IMR-90 (cell line): Measurements from ENCODE around the gene TIFAB.

ENCODE experiments used
- CEBPB ChIP-seq: IDR thresholded peaks from 2 replicates; pipeline ENCODE4 v1.6.1; 2012; ENCODE audit warnings: low read depth, low read length, improper control_type of control experiment
- FOS ChIP-seq: fragments of 150-350 bp; IDR thresholded peaks from 2 replicates; pipeline ENCODE4 v1.6.1; 2016; ENCODE audit warnings: low read depth, low read length
- MAFK ChIP-seq: IDR thresholded peaks from 2 replicates; pipeline ENCODE4 v1.6.1; 2012; ENCODE audit warnings: low read depth, low read length, improper control_type of control experiment
- POLR2A ChIP-seq: IDR thresholded peaks from 2 replicates; pipeline ENCODE4 v1.6.1; 2012; ENCODE audit warnings: mild to moderate bottlenecking, low read depth, low read length
- RAD21 ChIP-seq: IDR thresholded peaks from 2 replicates; pipeline ENCODE4 v1.6.1; 2012; ENCODE audit warnings: low read length, improper control_type of control experiment
- RFX5 ChIP-seq: IDR thresholded peaks from 2 replicates; pipeline ENCODE4 v1.8.0; 2012; ENCODE audit warnings: low read depth, mild to moderate bottlenecking, low read length, moderate library complexity
- SMC3 ChIP-seq: fragments of 150-350 bp; IDR thresholded peaks from 2 replicates; pipeline ENCODE4 v1.6.1; 2016; ENCODE audit warnings: low read depth, mild to moderate bottlenecking, antibody characterized with exemption, low read length, moderate library complexity
- TF ChIP-seq, protein P1 (sequence below): conservative IDR thresholded peaks from 2 replicates; pipeline ENCODE4 v1.5.1; 2012; ENCODE audit warnings: mild to moderate bottlenecking, low read depth, low read length, improper control_type of control experiment
- TF ChIP-seq, protein P2 (sequence below): fragments of 150-350 bp; IDR thresholded peaks from 2 replicates; pipeline ENCODE4 v1.6.1; 2017; ENCODE audit warnings: mild to moderate bottlenecking, antibody characterized with exemption, low read length, low read depth

DNA sequence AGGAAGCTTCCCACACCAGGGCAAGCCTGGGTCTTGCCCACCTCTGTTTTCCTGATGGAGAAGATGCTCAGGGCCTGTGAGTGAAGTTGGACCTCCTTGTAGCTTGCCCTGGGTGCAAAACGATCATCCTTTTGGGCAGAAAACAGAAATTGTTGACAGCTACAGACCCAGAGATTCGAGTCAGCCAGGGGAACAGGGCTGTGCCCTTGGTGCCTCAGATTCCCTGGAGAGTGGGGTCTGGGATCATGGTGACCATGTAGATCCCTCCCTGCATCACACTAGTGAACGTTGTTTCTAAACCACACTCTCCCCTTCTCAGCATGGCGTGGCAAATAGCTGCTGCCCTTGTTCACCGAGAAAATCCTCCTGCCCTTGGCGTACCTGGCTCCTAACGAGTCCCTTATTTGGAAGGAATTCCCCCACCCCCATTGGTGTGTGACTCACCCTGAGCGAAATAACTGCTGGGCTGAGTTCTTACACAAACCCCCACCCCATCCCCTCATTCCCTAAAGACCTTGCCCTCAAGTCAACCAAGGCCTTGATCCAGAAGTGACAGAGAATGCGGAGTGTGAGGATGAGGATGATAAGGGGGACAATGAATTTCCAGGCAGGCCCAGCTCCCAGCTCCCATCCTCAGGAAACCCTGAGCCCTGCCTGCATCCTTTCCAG lies 3.9 kb downstream of the TIFAB start:
- TF ChIP-seq RFX5 (no peak), CEBPB (no peak), SMC3 (no peak), FOS (no peak), POLR2A (no peak), RAD21 (no peak), MAFK (no peak)
- TF ChIP-seq, protein P1, sequence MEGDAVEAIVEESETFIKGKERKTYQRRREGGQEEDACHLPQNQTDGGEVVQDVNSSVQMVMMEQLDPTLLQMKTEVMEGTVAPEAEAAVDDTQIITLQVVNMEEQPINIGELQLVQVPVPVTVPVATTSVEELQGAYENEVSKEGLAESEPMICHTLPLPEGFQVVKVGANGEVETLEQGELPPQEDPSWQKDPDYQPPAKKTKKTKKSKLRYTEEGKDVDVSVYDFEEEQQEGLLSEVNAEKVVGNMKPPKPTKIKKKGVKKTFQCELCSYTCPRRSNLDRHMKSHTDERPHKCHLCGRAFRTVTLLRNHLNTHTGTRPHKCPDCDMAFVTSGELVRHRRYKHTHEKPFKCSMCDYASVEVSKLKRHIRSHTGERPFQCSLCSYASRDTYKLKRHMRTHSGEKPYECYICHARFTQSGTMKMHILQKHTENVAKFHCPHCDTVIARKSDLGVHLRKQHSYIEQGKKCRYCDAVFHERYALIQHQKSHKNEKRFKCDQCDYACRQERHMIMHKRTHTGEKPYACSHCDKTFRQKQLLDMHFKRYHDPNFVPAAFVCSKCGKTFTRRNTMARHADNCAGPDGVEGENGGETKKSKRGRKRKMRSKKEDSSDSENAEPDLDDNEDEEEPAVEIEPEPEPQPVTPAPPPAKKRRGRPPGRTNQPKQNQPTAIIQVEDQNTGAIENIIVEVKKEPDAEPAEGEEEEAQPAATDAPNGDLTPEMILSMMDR: no peak
- TF ChIP-seq, protein P2, sequence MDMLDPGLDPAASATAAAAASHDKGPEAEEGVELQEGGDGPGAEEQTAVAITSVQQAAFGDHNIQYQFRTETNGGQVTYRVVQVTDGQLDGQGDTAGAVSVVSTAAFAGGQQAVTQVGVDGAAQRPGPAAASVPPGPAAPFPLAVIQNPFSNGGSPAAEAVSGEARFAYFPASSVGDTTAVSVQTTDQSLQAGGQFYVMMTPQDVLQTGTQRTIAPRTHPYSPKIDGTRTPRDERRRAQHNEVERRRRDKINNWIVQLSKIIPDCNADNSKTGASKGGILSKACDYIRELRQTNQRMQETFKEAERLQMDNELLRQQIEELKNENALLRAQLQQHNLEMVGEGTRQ: no peak
